CD4-positive, alpha-beta T cell treated with Interleukin-15 for 4 hours (primary cell): Measurements from ENCODE around the gene SHLD1.

Experiments used
- DNase-seq: peaks from one replicate; pipeline ENCODE4 v3.0.0-alpha.2; 2020; ENCODE audit warnings: low spot score

Gene SHLD1

DNA sequence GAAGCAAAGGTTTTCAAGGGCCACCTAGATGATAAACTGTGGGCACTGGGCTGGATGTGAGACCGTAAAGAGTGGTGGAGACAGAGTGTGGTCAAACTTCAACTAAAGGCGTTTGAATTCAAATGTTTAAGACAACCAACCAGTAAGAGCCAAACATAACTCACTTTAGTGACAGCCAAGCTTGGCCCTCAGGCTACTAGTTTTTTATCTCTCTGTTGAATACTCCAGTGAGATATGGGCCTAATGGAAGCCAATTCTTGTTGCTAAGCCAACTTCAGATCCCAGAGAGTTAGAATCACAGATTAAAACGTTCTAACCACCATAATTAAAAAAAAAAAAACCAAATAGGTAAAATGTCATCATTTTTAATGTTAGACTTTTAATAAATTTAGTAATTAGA, 142.9 kb downstream of the SHLD1 start:
- DNase-seq, result no peak

- no peak for DNase-seq
These were observed 143.4 kb downstream of the SHLD1 start for GRCh38 chr20:5893621-5894020.

DNA sequence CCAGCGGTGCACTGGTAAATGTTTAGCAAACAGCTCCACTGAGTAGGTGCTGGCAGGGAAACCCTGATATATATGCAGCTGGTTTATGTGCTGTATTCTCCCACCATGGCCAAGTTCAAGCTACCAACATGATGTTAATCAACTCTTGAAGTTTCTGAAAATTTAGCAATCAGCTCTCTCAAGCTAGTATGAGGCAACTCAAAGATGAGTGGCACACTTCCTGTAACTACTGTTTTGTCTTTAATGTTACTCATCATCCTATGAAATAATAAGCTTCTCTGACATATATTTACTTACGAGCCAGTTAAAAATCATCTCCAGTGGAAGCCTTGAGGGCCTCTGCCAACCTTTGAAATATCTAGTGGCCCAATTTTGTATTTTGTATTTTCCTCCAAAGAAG, 145.4 kb downstream of the SHLD1 start:
- no peak for DNase-seq

DNA sequence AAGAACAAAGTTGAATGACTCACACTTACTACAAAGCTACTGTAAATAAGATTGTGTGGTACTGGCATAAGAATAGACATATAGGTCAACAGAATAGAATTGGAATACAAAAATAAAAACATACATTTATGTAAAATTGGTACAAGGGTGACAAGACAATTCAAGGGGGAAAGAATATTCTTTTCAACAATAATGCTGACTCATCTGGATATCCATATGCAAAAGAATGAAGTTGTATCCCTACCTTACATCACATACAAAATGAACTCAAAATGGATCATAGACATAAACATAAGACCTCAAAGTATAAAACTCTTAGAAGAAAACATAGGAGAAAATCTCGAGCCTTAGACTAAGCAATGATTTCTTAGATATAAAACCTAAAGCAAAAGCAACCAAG, 149.2 kb downstream of the SHLD1 start:
- no peak for DNase-seq

GRCh38 chr20:5900908-5901307, 150.7 kb downstream of the SHLD1 start:
- DNase-seq, result no peak

GRCh38 chr20:5908981-5909380, 158.8 kb downstream of the SHLD1 start:
- DNase-seq, result no peak

DNA sequence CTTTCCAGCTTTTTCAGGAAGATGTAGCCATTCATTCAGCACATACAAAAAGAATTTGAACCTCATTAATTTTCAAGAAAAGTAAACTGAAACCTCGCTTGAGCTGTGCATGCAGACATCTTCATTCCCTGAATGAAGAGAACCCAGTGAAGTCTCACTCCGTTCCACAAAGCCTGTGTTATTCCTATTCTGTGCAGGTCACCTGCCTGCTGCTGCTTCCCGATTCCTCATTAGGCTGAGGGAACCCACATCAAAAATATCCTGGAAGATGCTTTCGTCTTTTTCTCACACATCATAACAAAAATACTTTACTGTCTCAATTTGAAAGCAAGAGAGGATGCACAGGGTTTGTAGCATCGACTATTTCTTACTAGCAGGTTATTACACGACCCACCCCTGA, 160.0 kb downstream of the SHLD1 start:
- DNase-seq, result no peak

DNA sequence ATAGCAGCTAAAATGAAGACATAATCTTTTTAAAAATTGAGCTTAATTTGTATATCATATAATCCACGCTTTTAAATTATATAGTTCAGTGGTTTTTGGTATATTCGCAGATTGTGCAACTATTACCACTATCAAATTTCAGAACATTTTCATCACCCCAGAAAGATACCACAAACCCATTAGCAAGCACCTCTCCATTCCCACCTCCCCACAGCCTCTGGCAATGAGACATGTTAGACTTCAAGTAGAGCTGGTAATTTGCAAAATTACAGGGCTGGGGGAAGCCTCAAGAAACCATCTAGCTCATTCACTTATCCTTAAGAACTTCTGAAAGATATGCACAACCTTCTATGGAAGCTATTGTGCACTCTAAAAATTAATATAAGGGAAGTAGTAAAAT, 163.0 kb downstream of the SHLD1 start:
- DNase-seq, result no peak
